Measurements from ENCODE around the gene SLC25A41. TPM values are rescaled to one million over a fixed set of nuclear protein-coding genes. Genes with fewer than 3 reads are reported as not detected.

SLC25A41 gene
- total RNA-seq, 1 donor from 2014 or later, result not detected

GRCh38 chr19:6421075-6422014 is 12.2 kb downstream of the SLC25A41 start:
- no peak for TF ChIP-seq CTCF (IDR thresholded peaks at IDR 0.05)

GRCh38 chr19:6418562-6418932 is 15.0 kb downstream of the SLC25A41 start:
- peaks cover 17% of the 10 kb centered on the region for H3K4me1 ChIP-seq
- no peak overlapping the region for H3K4me3 ChIP-seq
- ATAC-seq (no peak), DNase-seq (no peak)
- H3K36me3 ChIP-seq, result peaks cover 86% of the 10 kb centered on the region
- intact Hi-C loops (cut with DNase I), result no loop called here
- no peak for TF ChIP-seq CTCF (IDR thresholded peaks at IDR 0.05)
- H3K9me3 ChIP-seq, result no peaks in the 10 kb centered on the region
- H3K27ac ChIP-seq, result no peak overlapping the region
- no peaks in the 10 kb centered on the region for H3K27me3 ChIP-seq (ENCODE audit: low read depth)

More at GRCh38 chr19:6421075-6422014, 12.2 kb downstream of the SLC25A41 start:
- Histone ChIP-seq H3K4me1 (peaks cover 20% of the 10 kb centered on the region), H3K36me3 (peaks cover 58% of the 10 kb centered on the region), H3K27ac (no peak overlapping the region), H3K9me3 (no peaks in the 10 kb centered on the region), H3K4me3 (no peak overlapping the region), H3K27me3 (ENCODE audit: low read depth) (no peaks in the 10 kb centered on the region)
- DNase-seq (no peak), ATAC-seq (no peak)
- intact Hi-C loops (cut with DNase I), result no loop called here

- peak; percentile 21 for TF ChIP-seq CTCF (IDR thresholded peaks at IDR 0.05)
- intact Hi-C loops (cut with DNase I), result no loop called here
- DNase-seq (no peak), ATAC-seq (peak; percentile 37 to 48)
- peaks cover 11% of the 10 kb centered on the region for H3K4me1 ChIP-seq
- H3K36me3 ChIP-seq, result peaks cover 92% of the 10 kb centered on the region
- no peaks in the 10 kb centered on the region for H3K27me3 ChIP-seq (ENCODE audit: low read depth)
- H3K4me3 ChIP-seq, result no peak overlapping the region
- no peaks in the 10 kb centered on the region for H3K9me3 ChIP-seq
- no peak overlapping the region for H3K27ac ChIP-seq
Measured at GRCh38 chr19:6417713-6418561, 15.6 kb downstream of the SLC25A41 start.

- TF ChIP-seq CTCF (IDR thresholded peaks at IDR 0.05), result no peak
- no peak for DNase-seq
Measured at GRCh38 chr19:6416658-6417405, 16.7 kb downstream of the SLC25A41 start.

GRCh38 chr19:6415591-6416190 is 17.9 kb downstream of the SLC25A41 start:
- TF ChIP-seq CTCF (IDR thresholded peaks at IDR 0.05), result no peak
- Histone ChIP-seq H3K9me3 (no peaks in the 10 kb centered on the region), H3K27me3 (ENCODE audit: low read depth) (no peaks in the 10 kb centered on the region), H3K4me3 (no peak overlapping the region), H3K4me1 (no peaks in the 10 kb centered on the region), H3K36me3 (peaks cover 77% of the 10 kb centered on the region), H3K27ac (no peak overlapping the region)
- DNase-seq (no peak), ATAC-seq (no peak)
- intact Hi-C loops (cut with DNase I), result no loop called here

More at GRCh38 chr19:6416658-6417405, 16.7 kb downstream of the SLC25A41 start:
- H3K36me3 ChIP-seq, result peaks cover 88% of the 10 kb centered on the region
- no peak overlapping the region for H3K4me3 ChIP-seq
- no peaks in the 10 kb centered on the region for H3K27me3 ChIP-seq (ENCODE audit: low read depth)
- intact Hi-C loops (cut with DNase I), result no loop called here
- H3K4me1 ChIP-seq, result no peaks in the 10 kb centered on the region
- H3K9me3 ChIP-seq, result no peaks in the 10 kb centered on the region
- no peak overlapping the region for H3K27ac ChIP-seq
- ATAC-seq, result no peak

All from lower lobe of right lung (tissue), 2 donors.